Neutrophil (primary cell): ENCODE data around the gene PLCD1.

ENCODE experiments used
- H3K27ac ChIP-seq: fragments of 200-600 bp; sonication (generic); 2 replicates; pipeline ENCODE4 v1.5.1; 2016; ENCODE audit warnings: mild to moderate bottlenecking, moderate library complexity
- H3K27me3 ChIP-seq: fragments of 200-600 bp; sonication (generic); 2 replicates; pipeline ENCODE4 v1.6.0; 2016; ENCODE audit warnings: mild to moderate bottlenecking
- H3K36me3 ChIP-seq: fragments of 200-600 bp; sonication (generic); 2 replicates; pipeline ENCODE4 v1.5.1; 2017
- H3K4me1 ChIP-seq, 2 experiments: fragments of 200-600 bp in 1 of 2; sonication (generic) in 1 of 2; 1 replicate in 1 of 2; 2 replicates in 1 of 2; pipeline versions ENCODE4 v1.5.1 to v1.6.1; 2013 to 2016; ENCODE audit warnings: low read depth in 1 of 2, low read length in 1 of 2, mild to moderate bottlenecking in 1 of 2, moderate library complexity in 1 of 2; ENCODE audit not compliant: control insufficient read depth in 1 of 2, insufficient read depth in 1 of 2
- H3K4me3 ChIP-seq, 2 experiments: fragments of 200-600 bp in 1 of 2; sonication (generic) in 1 of 2; 1 replicate in 1 of 2; 2 replicates in 1 of 2; pipeline ENCODE4 v1.5.1; 2013 to 2016; ENCODE audit warnings: low read depth in 1 of 2, low read length in 1 of 2, mild to moderate bottlenecking in 1 of 2, moderate library complexity in 1 of 2
- H3K9me3 ChIP-seq: fragments of 200-600 bp; sonication (generic); 2 replicates; pipeline ENCODE4 v1.5.1; 2016
- TF ChIP-seq, protein P1 (sequence below): fragments of 200-600 bp; sonication (generic); IDR thresholded peaks from 2 replicates; pipeline ENCODE4 v1.5.1; 2016; ENCODE audit warnings: antibody characterized with exemption

PLCD1 gene

DNA sequence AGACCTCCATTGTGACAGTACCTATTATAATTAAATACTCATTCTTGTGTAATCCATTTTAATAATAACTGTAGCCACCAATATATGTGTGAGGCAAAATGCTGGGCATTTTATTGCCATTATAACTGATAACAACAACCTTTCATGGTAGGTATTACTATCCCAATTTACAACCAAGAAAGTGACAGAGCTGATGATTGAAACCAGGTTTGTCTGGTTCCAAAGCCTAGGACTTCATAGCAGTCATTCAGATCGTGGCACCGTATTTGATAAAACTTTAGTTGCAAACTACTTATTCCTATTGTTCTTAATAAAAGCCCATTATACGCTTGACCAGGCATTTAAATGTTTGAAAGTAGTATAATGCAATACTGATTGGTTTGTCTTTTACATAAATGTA is 65.3 kb downstream of the PLCD1 start:
- Histone ChIP-seq H3K27ac (no peak overlapping the region), H3K4me3 (no peak overlapping the region), H3K9me3 (no peaks in the 10 kb centered on the region), H3K27me3 (no peaks in the 10 kb centered on the region), H3K4me1 (no peaks in the 10 kb centered on the region), H3K36me3 (peaks cover 3% of the 10 kb centered on the region)
- TF ChIP-seq, protein P1, sequence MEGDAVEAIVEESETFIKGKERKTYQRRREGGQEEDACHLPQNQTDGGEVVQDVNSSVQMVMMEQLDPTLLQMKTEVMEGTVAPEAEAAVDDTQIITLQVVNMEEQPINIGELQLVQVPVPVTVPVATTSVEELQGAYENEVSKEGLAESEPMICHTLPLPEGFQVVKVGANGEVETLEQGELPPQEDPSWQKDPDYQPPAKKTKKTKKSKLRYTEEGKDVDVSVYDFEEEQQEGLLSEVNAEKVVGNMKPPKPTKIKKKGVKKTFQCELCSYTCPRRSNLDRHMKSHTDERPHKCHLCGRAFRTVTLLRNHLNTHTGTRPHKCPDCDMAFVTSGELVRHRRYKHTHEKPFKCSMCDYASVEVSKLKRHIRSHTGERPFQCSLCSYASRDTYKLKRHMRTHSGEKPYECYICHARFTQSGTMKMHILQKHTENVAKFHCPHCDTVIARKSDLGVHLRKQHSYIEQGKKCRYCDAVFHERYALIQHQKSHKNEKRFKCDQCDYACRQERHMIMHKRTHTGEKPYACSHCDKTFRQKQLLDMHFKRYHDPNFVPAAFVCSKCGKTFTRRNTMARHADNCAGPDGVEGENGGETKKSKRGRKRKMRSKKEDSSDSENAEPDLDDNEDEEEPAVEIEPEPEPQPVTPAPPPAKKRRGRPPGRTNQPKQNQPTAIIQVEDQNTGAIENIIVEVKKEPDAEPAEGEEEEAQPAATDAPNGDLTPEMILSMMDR: no peak

DNA sequence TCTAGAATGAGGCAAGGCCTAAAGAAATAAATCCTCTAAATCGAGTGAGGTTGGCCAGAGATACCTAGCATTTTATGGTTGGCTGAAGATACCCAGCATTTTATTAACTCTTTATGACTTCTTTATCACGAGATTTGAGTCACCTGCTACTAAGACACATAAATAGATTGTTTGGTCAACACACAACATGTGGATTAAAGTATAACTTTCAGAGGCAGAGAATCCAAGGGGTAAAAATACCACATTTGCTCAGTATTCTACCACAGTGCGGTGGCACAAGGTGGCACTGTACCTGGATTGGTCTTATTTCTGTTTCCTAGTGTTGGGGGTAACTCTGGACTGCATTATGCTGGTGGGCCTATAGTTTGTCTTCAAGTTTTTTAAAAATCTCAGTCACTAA is 65.8 kb downstream of the PLCD1 start:
- Histone ChIP-seq H3K4me3 (no peak overlapping the region), H3K4me1 (no peaks in the 10 kb centered on the region), H3K27me3 (no peaks in the 10 kb centered on the region), H3K9me3 (no peaks in the 10 kb centered on the region), H3K36me3 (no peaks in the 10 kb centered on the region), H3K27ac (no peak overlapping the region)
- TF ChIP-seq, protein P1: no peak

DNA sequence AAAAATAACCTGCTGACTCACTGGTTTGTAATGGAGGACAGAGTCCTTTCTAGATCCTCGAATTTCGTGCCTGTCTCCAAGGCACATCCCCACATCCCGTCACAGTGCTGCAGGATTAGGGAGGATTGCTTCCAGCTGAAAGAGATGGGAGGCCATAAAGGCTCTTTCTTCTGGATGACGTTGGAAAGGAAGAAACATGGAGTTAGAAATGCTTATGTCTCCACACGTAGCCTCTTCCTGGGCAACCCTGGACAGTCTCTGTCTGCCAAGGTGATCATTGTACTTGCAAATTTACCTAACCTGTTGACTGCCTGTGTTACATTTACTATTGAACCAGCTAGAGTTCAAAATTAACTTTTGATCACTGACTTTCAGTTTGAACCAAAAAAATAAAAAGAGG is 66.4 kb downstream of the PLCD1 start:
- TF ChIP-seq, protein P1: no peak
- H3K9me3 ChIP-seq: no peaks in the 10 kb centered on the region
- no peaks in the 10 kb centered on the region for H3K27me3 ChIP-seq
- H3K4me1 ChIP-seq: peaks cover 0 to 2% of the 10 kb centered on the region in 2 experiments
- H3K36me3 ChIP-seq: no peaks in the 10 kb centered on the region
- H3K27ac ChIP-seq: no peak overlapping the region
- no peak overlapping the region for H3K4me3 ChIP-seq

DNA sequence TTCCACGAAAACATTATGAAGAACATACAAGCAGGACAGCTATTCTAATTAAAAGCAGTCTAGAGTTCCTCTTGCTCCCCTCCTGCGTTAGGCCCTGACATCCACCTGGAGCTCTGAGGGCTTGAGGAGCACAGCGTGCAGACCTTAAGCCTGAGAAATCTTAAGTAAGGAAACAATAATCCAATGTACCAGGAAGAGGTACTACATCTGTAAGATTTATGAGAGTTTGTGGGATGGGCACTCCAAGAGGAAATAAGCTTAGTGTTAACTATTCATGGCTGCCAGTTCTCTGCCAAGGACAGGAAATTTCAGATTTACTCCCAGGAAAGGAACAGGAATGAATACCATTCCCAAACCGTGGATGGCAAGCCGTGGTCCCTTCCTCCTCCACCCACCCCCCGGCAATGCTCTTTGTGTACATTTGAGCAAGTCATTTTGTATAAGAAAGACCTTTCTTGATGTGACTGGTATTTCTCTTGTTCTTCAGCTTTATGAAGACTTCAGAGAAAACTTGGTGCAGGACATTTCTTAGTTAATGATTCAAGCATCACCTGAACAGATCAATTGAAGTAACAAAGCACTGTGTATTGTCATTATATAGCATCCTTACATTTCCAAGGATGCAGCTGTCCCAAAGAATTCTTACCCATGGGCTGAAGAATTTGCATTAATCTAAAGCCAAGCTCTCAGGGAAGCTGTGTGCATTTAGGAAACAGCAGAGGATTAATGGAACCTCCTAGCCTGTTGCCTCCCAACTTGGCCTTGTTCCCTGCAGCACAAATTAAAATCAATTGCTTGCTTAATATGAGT is 67.6 kb downstream of the PLCD1 start:
- H3K4me1 ChIP-seq: peaks cover 11 to 14% of the 10 kb centered on the region in 2 experiments
- H3K36me3 ChIP-seq: no peaks in the 10 kb centered on the region
- H3K4me3 ChIP-seq: no peak overlapping the region
- H3K27me3 ChIP-seq: no peaks in the 10 kb centered on the region
- no peak overlapping the region for H3K27ac ChIP-seq
- TF ChIP-seq, protein P1: no peak
- no peaks in the 10 kb centered on the region for H3K9me3 ChIP-seq

DNA sequence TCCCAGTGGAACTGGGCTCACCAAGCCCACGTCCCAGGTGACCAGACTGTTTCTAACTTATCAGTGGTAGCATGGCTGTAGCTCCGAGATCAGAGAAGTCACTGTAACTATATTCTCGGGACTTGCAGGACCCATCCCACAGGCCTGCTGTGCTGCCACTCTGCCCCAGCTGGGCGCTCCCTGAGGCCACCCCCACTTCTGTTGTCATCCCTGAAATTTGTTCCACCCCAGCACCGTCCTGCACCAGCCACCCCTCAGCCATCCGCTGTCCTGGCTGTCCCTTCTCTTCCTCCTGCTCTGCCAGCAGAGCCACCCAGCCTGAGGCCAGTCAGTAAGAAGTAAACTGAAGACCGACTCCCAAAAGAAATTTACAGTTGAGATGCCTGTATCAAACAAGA is 71.9 kb downstream of the PLCD1 start:
- no peaks in the 10 kb centered on the region for H3K9me3 ChIP-seq
- H3K36me3 ChIP-seq: no peaks in the 10 kb centered on the region
- H3K4me1 ChIP-seq: peaks cover 26 to 28% of the 10 kb centered on the region in 2 experiments
- no peaks in the 10 kb centered on the region for H3K27me3 ChIP-seq
- TF ChIP-seq, protein P1: no peak
- H3K27ac ChIP-seq: peak overlapping the region; percentile 82
- no peak overlapping the region for H3K4me3 ChIP-seq
